H1 (cell line): ENCODE measurements around the gene CALCR. TPM values are rescaled to one million over a fixed set of nuclear protein-coding genes. Genes with fewer than 3 reads are reported as not detected.

Experiments used
- BCL11A ChIP-seq, 2 experiments: IDR thresholded peaks; one replicate each; pipeline ENCODE4 v1.6.1; 2011; ENCODE audit warnings: low read depth in 2 of 2, low read length in 2 of 2, mild to moderate bottlenecking in 2 of 2
- CHD2 ChIP-seq: IDR thresholded peaks from 2 replicates; pipeline ENCODE4 v1.6.1; 2012; ENCODE audit warnings: low read length, improper control_type of control experiment
- CREB1 ChIP-seq: IDR thresholded peaks from 2 replicates; pipeline ENCODE4 v1.6.1; 2012; ENCODE audit warnings: inconsistent platforms
- JUND ChIP-seq: IDR thresholded peaks from 2 replicates; pipeline ENCODE4 v1.6.1; 2011; ENCODE audit warnings: mild to moderate bottlenecking, improper control_type of control experiment, low read length
- MAFK ChIP-seq: IDR thresholded peaks from 2 replicates; pipeline ENCODE4 v1.6.1; 2012; ENCODE audit warnings: low read depth, mild to moderate bottlenecking, improper control_type of control experiment, low read length
- RFX5 ChIP-seq: IDR thresholded peaks from 2 replicates; pipeline ENCODE4 v1.6.1; 2011; ENCODE audit warnings: low read depth, low read length, improper control_type of control experiment, borderline replicate concordance
- SIN3A ChIP-seq, 2 experiments: IDR thresholded peaks in 1 of 2; conservative IDR thresholded peaks in 1 of 2; 2 replicates each; pipeline ENCODE4 v1.6.1; 2011 to 2012; ENCODE audit warnings: low read length in 2 of 2, improper control_type of control experiment in 1 of 2, low read depth in 1 of 2, mild to moderate bottlenecking in 1 of 2
- SIRT6 ChIP-seq: IDR thresholded peaks from one replicate; pipeline ENCODE4 v1.7.1; 2012; ENCODE audit warnings: low read length, inconsistent platforms
- polyA plus RNA-seq, 7 experiments: library from polyadenylated mRNA; depleted of rRNA in 3 of 7; stranded (reverse) in 5 of 7; unstranded in 2 of 7; fragments of >200 nt in 5 of 7; fragments of 200-250 nt in 2 of 7; gene quantifications; 1 replicate in 5 of 7; 2 replicates in 1 of 7; 4 replicates in 1 of 7; pipeline versions ENCODE4 v1.2.1 to v1.2.3, GENCODE V29; 2011 to 2013; ENCODE audit warnings: missing spikeins in 2 of 7, mixed read lengths in 2 of 7
- total RNA-seq: library from RNA; stranded (reverse); fragmentation: NEBNext Ultra II Directional; extraction: Animal tissue kit (Norgen Biotek cat#: 25700); gene quantifications from 2 replicates; pipeline ENCODE4 v1.2.1, GENCODE V29; 2021
- TF ChIP-seq, protein P1 (sequence below): fragments of 300-600 bp; sonication (generic); IDR thresholded peaks from 2 replicates; pipeline ENCODE4 v1.7.1; 2012; ENCODE audit warnings: low read length, moderate library complexity, mild to moderate bottlenecking, inconsistent platforms; ENCODE audit not compliant: insufficient replicate concordance

Gene CALCR
- total and polyA plus RNA-seq, 2 of the 8 experiments (the other 6 are each of a cell fraction or from before 2014, with no cell fraction given) = 1.0 to 3.6 TPM

- TF ChIP-seq BCL11A (IDR thresholded peaks at IDR 0.05; ENCODE audit: low read depth in 2 of 2, low read length in 2 of 2) = no peak
- no peak for TF ChIP-seq SIN3A (conservative IDR thresholded peaks at IDR 0.05 in 1 of 2, IDR thresholded peaks at IDR 0.05 in 1 of 2; ENCODE audit: low read depth in 1 of 2, low read length in 2 of 2)
- TF ChIP-seq, protein P1, sequence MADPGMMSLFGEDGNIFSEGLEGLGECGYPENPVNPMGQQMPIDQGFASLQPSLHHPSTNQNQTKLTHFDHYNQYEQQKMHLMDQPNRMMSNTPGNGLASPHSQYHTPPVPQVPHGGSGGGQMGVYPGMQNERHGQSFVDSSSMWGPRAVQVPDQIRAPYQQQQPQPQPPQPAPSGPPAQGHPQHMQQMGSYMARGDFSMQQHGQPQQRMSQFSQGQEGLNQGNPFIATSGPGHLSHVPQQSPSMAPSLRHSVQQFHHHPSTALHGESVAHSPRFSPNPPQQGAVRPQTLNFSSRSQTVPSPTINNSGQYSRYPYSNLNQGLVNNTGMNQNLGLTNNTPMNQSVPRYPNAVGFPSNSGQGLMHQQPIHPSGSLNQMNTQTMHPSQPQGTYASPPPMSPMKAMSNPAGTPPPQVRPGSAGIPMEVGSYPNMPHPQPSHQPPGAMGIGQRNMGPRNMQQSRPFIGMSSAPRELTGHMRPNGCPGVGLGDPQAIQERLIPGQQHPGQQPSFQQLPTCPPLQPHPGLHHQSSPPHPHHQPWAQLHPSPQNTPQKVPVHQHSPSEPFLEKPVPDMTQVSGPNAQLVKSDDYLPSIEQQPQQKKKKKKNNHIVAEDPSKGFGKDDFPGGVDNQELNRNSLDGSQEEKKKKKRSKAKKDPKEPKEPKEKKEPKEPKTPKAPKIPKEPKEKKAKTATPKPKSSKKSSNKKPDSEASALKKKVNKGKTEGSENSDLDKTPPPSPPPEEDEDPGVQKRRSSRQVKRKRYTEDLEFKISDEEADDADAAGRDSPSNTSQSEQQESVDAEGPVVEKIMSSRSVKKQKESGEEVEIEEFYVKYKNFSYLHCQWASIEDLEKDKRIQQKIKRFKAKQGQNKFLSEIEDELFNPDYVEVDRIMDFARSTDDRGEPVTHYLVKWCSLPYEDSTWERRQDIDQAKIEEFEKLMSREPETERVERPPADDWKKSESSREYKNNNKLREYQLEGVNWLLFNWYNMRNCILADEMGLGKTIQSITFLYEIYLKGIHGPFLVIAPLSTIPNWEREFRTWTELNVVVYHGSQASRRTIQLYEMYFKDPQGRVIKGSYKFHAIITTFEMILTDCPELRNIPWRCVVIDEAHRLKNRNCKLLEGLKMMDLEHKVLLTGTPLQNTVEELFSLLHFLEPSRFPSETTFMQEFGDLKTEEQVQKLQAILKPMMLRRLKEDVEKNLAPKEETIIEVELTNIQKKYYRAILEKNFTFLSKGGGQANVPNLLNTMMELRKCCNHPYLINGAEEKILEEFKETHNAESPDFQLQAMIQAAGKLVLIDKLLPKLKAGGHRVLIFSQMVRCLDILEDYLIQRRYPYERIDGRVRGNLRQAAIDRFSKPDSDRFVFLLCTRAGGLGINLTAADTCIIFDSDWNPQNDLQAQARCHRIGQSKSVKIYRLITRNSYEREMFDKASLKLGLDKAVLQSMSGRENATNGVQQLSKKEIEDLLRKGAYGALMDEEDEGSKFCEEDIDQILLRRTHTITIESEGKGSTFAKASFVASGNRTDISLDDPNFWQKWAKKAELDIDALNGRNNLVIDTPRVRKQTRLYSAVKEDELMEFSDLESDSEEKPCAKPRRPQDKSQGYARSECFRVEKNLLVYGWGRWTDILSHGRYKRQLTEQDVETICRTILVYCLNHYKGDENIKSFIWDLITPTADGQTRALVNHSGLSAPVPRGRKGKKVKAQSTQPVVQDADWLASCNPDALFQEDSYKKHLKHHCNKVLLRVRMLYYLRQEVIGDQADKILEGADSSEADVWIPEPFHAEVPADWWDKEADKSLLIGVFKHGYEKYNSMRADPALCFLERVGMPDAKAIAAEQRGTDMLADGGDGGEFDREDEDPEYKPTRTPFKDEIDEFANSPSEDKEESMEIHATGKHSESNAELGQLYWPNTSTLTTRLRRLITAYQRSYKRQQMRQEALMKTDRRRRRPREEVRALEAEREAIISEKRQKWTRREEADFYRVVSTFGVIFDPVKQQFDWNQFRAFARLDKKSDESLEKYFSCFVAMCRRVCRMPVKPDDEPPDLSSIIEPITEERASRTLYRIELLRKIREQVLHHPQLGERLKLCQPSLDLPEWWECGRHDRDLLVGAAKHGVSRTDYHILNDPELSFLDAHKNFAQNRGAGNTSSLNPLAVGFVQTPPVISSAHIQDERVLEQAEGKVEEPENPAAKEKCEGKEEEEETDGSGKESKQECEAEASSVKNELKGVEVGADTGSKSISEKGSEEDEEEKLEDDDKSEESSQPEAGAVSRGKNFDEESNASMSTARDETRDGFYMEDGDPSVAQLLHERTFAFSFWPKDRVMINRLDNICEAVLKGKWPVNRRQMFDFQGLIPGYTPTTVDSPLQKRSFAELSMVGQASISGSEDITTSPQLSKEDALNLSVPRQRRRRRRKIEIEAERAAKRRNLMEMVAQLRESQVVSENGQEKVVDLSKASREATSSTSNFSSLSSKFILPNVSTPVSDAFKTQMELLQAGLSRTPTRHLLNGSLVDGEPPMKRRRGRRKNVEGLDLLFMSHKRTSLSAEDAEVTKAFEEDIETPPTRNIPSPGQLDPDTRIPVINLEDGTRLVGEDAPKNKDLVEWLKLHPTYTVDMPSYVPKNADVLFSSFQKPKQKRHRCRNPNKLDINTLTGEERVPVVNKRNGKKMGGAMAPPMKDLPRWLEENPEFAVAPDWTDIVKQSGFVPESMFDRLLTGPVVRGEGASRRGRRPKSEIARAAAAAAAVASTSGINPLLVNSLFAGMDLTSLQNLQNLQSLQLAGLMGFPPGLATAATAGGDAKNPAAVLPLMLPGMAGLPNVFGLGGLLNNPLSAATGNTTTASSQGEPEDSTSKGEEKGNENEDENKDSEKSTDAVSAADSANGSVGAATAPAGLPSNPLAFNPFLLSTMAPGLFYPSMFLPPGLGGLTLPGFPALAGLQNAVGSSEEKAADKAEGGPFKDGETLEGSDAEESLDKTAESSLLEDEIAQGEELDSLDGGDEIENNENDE = no peak
- TF ChIP-seq JUND = no peak
- TF ChIP-seq CREB1 = no peak
- no peak for TF ChIP-seq CHD2
- TF ChIP-seq SIRT6 = no peak
- TF ChIP-seq RFX5 = no peak
- TF ChIP-seq MAFK = no peak
Observed at GRCh38 chr7:93503088-93503487, 71.4 kb downstream of the CALCR start (continued).
